Upper lobe of left lung (tissue), 4 donors: ENCODE measurements around the gene LIX1.

ENCODE experiments used
- CTCF ChIP-seq, 6 experiments: fragments of 450-650 bp in 4 of 6; fragments of 200-600 bp in 2 of 6; sonication (generic) in 2 of 6; IDR thresholded peaks; one replicate each; pipeline ENCODE4 v1.5.1; 2016 to 2019; ENCODE audit warnings: antibody characterized with exemption in 6 of 6
- EP300 ChIP-seq, 4 donors: sonication (generic); formaldehyde crosslinking; IDR thresholded peaks; one replicate each; pipeline ENCODE4 v1.5.1; 2017; ENCODE audit warnings: antibody characterized with exemption in 4 of 4, control low read depth in 2 of 4
- POLR2AphosphoS5 ChIP-seq, 2 donors: sonication (generic); formaldehyde crosslinking; IDR thresholded peaks; one replicate each; pipeline ENCODE4 v1.5.1; 2017; ENCODE audit warnings: antibody characterized with exemption in 2 of 2

DNA sequence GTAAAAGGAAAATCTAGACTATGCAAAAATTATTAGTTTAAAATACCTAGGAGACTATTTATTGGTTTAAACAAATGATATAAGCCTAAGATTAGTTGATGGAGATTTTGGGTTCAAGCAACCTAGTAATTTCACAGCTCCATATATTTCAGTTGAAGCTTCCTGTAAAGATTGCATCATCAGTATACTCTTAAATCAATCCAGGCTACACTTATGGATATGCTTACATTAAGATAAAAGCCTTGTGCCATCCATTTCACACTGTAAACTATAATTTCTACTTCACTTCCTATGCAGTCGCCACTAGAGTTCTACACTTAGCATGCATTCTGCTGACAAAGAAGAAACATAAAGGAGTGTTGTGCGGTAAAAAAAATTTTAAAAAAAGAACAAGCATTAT lies 7.3 kb upstream of the LIX1 start:
- no peak for TF ChIP-seq POLR2AphosphoS5 (IDR thresholded peaks at IDR 0.05)
- TF ChIP-seq CTCF (IDR thresholded peaks at IDR 0.05), result no peak
- TF ChIP-seq EP300 (IDR thresholded peaks at IDR 0.05), result no peak
